Astrocyte (in vitro differentiated cells and primary cell): ENCODE data around the gene GOLGA8B.
"Not testable (repeated sequence)": the region's sequence is repeated elsewhere in the genome, so short reads cannot be mapped to it uniquely, and the experiment has no call there.

Experiments used
- CTCF ChIP-seq: IDR thresholded peaks from 2 replicates; pipeline ENCODE4 v1.5.1; 2011; ENCODE audit warnings: low read depth, mild to moderate bottlenecking, inconsistent platforms, low read length, moderate library complexity; ENCODE audit not compliant: insufficient read depth
- EZH2 ChIP-seq: IDR thresholded peaks from 2 replicates; pipeline ENCODE4 v1.6.1; 2012; ENCODE audit warnings: mild to moderate bottlenecking, low read length, inconsistent platforms; ENCODE audit not compliant: insufficient read depth

GRCh38 chr15:34554716-34555115, 28.7 kb downstream of the GOLGA8B start:
- TF ChIP-seq CTCF, EZH2: not testable (repeated sequence)
